ENCODE measurements around the gene ATOH8. TPM values are rescaled to one million over a fixed set of nuclear protein-coding genes. Genes with fewer than 3 reads are reported as not detected.

ATOH8 gene
- total and polyA plus RNA-seq, 2 donors (not counting 3 experiments of a cell fraction or from before 2014, with no cell fraction given), result 10.3 to 12.8 TPM

- Histone ChIP-seq H3K4me2 (ENCODE audit: insufficient read depth, low read length) (no peak overlapping the region), H3K9ac (replicated peaks; ENCODE audit: extremely low read depth, insufficient read depth, low read length) (no peak overlapping the region), H3K27ac (ENCODE audit: insufficient read depth, low read depth, low read length) (no peak overlapping the region), H3K79me2 (ENCODE audit: control insufficient read depth, insufficient read depth, low read length) (no peaks in the 10 kb centered on the region), H3K4me1 (ENCODE audit: control insufficient read depth, extremely low read depth, insufficient read depth, low read length) (no peaks in the 10 kb centered on the region), H2AFZ (ENCODE audit: low read depth, low read length) (no peak overlapping the region), H3K4me3 (replicated peaks in 1 of 3; ENCODE audit: insufficient read depth in 1 of 3, low read depth in 1 of 3, low read length in 3 of 3) (no peak overlapping the region), H4K20me1 (replicated peaks; ENCODE audit: control insufficient read depth, extremely low read depth, insufficient read depth, low read length) (no peaks in the 10 kb centered on the region), H3K9me3 (replicated peaks; ENCODE audit: control insufficient read depth, insufficient read depth, low read length) (no peaks in the 10 kb centered on the region), H3K27me3 (ENCODE audit: control insufficient read depth in 2 of 2, insufficient read depth in 2 of 2, low read length in 2 of 2) (peaks cover 0 to 3% of the 10 kb centered on the region in 2 experiments), H3K36me3 (ENCODE audit: control insufficient read depth in 2 of 2, extremely low read depth in 1 of 2, insufficient read depth in 2 of 2, low read length in 2 of 2) (no peaks in the 10 kb centered on the region), H3K9me1 (replicated peaks; ENCODE audit: control insufficient read depth, extremely low read depth, insufficient read depth, low read length) (no peaks in the 10 kb centered on the region)
- FAIRE-seq, result no peak
- intact Hi-C loops (cut with micrococcal nuclease) (loop anchor here (1.0 kb wide), 5 partner anchors 17 to 167 kb away; no protein-coding TSS in a partner anchor), dilution Hi-C loops (cut with MboI; ENCODE audit: extremely low pct_ligation_motif_present, low sequenced_read_pairs) (loop anchor here (25.0 kb wide), 1 partner anchor 103 kb away; no protein-coding TSS in a partner anchor)
- CTCF ChIA-PET, result interaction anchor here (1.0 to 9.2 kb wide), 40 partner anchors 8 to 268 kb away, joined by 3 to 193 read pairs (median 7); partner anchors contain the start of gene ATOH8
- POLR2A ChIA-PET, result no interaction called here
- no peak for TF ChIP-seq POLR2AphosphoS5 (IDR thresholded peaks at IDR 0.05; ENCODE audit: insufficient read depth, low read depth, low read length)
- no peak for TF ChIP-seq MAX (IDR thresholded peaks at IDR 0.05; ENCODE audit: insufficient read depth, insufficient read length)
- no peak for TF ChIP-seq MYC (IDR thresholded peaks at IDR 0.05; ENCODE audit: low read depth, low read length)
- peak; percentile 26 for DNase-seq (ENCODE audit: low read depth, low spot score)
- BruUV-seq (replicated peaks), result no TSS peak
Observed at GRCh38 chr2:85814802-85815550, 61.2 kb downstream of the ATOH8 start.

GRCh38 chr2:85819811-85820510 is 66.2 kb downstream of the ATOH8 start:
- Histone ChIP-seq H3K27me3 (ENCODE audit: control insufficient read depth in 2 of 2, insufficient read depth in 2 of 2, low read length in 2 of 2) (peaks cover 2 to 7% of the 10 kb centered on the region in 2 experiments), H3K4me2 (ENCODE audit: insufficient read depth, low read length) (no peak overlapping the region), H3K36me3 (ENCODE audit: control insufficient read depth in 2 of 2, extremely low read depth in 1 of 2, insufficient read depth in 2 of 2, low read length in 2 of 2) (no peaks in the 10 kb centered on the region), H3K79me2 (ENCODE audit: control insufficient read depth, insufficient read depth, low read length) (no peaks in the 10 kb centered on the region), H3K4me3 (replicated peaks in 1 of 3; ENCODE audit: insufficient read depth in 1 of 3, low read depth in 1 of 3, low read length in 3 of 3) (no peak overlapping the region), H3K9ac (replicated peaks; ENCODE audit: extremely low read depth, insufficient read depth, low read length) (no peak overlapping the region), H4K20me1 (replicated peaks; ENCODE audit: control insufficient read depth, extremely low read depth, insufficient read depth, low read length) (no peaks in the 10 kb centered on the region), H2AFZ (ENCODE audit: low read depth, low read length) (no peak overlapping the region), H3K4me1 (ENCODE audit: control insufficient read depth, extremely low read depth, insufficient read depth, low read length) (no peaks in the 10 kb centered on the region), H3K27ac (ENCODE audit: insufficient read depth, low read depth, low read length) (no peak overlapping the region), H3K9me1 (replicated peaks; ENCODE audit: control insufficient read depth, extremely low read depth, insufficient read depth, low read length) (no peaks in the 10 kb centered on the region), H3K9me3 (replicated peaks; ENCODE audit: control insufficient read depth, insufficient read depth, low read length) (no peaks in the 10 kb centered on the region)
- TF ChIP-seq JUN (IDR thresholded peaks at IDR 0.05; ENCODE audit: borderline replicate concordance, insufficient read depth, insufficient read length, low read depth) (no peak), MYC (IDR thresholded peaks at IDR 0.05; ENCODE audit: low read depth, low read length) (no peak), POLR2AphosphoS5 (IDR thresholded peaks at IDR 0.05; ENCODE audit: insufficient read depth, low read depth, low read length) (no peak), EZH2 (IDR thresholded peaks at IDR 0.05; ENCODE audit: borderline replicate concordance, low read depth, low read length, severe bottlenecking) (no peak), FOS (IDR thresholded peaks at IDR 0.05; ENCODE audit: borderline replicate concordance, insufficient read depth, low read length) (no peak), GATA2 (IDR thresholded peaks at IDR 0.05; ENCODE audit: insufficient read depth, insufficient read length, low read depth, low read length) (no peak), POLR2A (IDR thresholded peaks at IDR 0.05; ENCODE audit: low read depth, low read length) (no peak), CTCF (IDR thresholded peaks at IDR 0.05; ENCODE audit: extremely low read depth in 1 of 2, insufficient read depth in 1 of 2, low read depth in 1 of 2, low read length in 2 of 2) (no peak), MAX (IDR thresholded peaks at IDR 0.05; ENCODE audit: insufficient read depth, insufficient read length) (no peak)
- intact Hi-C loops (cut with micrococcal nuclease), result no loop called here
- BruUV-seq (replicated peaks), result no TSS peak
- dilution Hi-C loops (cut with MboI; ENCODE audit: extremely low pct_ligation_motif_present, low sequenced_read_pairs), result loop anchor here (25.0 kb wide), 1 partner anchor 108 kb away; no protein-coding TSS in a partner anchor
- ChIA-PET CTCF (interaction anchor here (1.9 to 2.3 kb wide), 2 partner anchors 95 to 259 kb away, joined by 4 to 9 read pairs; no protein-coding TSS in a partner anchor), POLR2A (no interaction called here)
- FAIRE-seq (no peak), DNase-seq (ENCODE audit: low read depth, low spot score) (no peak)

Measured in endothelial cell of umbilical vein (primary cell).